Measurements from ENCODE around the gene DDX24.

Gene DDX24

DNA sequence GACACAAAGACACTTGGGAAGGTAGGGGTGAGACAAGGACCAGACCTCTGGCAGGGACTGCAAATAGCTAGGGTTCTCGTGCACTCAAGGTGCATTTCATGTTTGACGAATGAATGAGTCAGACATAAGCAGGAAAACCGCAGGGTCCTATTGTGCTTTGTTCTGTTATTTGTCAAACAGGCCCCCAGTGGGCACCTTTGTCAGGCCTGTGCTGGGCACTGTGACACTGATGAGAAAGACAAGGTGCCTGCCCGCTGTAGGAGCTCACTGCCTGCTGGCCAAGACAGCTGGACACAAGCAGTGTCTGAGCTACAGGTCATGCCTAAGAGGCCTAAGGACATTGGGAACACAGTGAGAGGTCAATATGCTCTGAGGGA, 52.6 kb downstream of the DDX24 start:
- no peak for DNase-seq

- no peak for DNase-seq
Measured at GRCh38 chr14:94027566-94028449, 53.2 kb downstream of the DDX24 start.

DNA sequence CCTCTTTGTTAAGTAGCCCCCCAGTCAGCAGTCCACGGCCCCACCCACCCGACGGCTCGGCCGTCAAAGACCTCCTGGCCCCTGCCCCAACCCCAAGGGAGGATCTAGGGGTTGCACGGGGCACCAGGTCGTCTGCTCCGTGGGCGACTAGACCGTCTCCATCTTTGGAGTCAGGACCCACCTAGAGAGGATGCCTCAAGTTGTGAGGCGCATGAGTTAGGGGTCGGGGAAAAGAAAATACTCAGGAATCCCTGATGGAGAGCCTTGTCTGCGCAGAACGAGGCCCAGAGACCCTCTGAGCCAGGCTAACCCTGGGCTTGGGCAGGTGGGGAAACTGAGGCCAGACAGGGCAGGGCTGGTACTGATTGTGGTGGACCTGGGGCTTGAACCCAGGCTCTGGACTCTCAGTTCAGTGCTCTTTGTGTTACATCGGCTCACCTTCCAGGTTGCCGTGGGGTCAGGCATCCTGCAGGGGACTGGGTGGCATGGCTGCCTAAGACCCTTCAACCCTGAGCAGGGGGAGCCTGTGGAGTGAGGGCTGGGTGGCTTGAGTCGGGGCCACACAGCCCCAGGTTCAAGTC, 54.0 kb downstream of the DDX24 start:
- no peak for DNase-seq

GRCh38 chr14:94026173-94026888, 54.7 kb downstream of the DDX24 start, which contains the start of gene OTUB2:
Gene OTUB2, plus strand, starts transcription at chr14:94026340. Its CDS starts 198 bp downstream, at chr14:94026538.
- peak; percentile 96 to 98 for DNase-seq

DNA sequence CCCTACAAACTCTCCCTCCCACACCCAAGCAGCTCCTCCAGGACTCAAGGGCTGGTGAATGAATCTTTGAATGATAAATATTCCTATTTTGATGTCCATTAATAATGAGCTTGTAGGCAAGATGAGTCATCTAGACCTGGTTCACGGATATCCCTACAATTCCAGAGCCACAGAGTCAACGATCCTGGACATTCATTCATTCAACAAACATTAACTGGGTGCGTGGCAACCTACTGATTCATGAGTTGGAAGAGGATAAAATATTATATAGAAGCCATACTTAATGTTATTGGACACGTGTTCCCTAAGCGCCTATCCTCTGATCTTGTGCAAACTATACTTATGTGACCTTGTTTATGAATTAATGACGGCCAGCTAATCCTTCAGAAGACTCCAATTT, 55.3 kb downstream of the DDX24 start:
- no peak for DNase-seq

DNA sequence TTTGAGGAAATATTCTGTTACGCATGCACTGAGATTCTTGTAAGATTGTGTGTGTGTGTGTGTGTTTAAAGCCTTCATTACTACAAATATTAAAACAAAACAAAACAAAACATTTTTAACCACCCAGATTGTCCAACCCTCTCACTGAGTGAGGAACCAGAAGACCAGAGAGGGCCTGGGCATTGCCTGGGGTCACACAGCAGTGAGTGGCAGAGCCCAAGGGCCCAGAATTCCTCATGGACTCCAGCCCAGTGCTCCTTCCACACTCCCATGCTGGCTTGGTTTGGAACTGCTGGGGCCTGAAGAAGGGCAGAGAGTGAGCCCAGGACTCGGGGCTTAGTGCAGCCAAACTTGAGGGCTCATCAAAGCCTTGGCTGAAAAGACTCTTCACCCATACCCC, 56.5 kb downstream of the DDX24 start:
- DNase-seq = no peak

- no peak for DNase-seq
Measured at GRCh38 chr14:94022532-94023411, 58.2 kb downstream of the DDX24 start.

- no peak for DNase-seq
Measured at GRCh38 chr14:94021416-94022157, 59.4 kb downstream of the DDX24 start.

DNA sequence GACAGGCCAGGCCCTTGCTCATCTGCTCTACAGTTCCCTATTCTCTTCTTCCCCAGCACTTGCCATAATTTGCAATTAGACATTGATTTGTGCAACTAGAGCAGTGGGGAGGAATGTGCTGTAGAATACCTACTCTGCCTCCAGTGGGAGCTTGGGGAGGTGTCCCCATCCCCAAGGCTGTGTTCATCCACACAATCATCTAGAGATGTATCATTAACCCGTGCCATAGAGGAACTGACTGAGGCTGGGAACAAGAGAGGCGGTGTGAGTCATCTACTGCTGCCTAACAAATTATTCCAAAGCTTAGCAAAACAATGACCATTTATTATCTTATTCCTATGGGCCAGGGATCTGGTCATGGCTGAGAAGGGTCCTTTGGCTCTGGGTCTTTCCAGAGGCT, 60.0 kb downstream of the DDX24 start:
- no peak for DNase-seq

- DNase-seq = no peak
Measured at GRCh38 chr14:94020267-94020666, 60.7 kb downstream of the DDX24 start.

GRCh38 chr14:94019329-94019728, 61.7 kb downstream of the DDX24 start:
- no peak for DNase-seq

GRCh38 chr14:94018308-94018707, 62.7 kb downstream of the DDX24 start:
- no peak for DNase-seq

GRCh38 chr14:94016446-94016976, 64.5 kb downstream of the DDX24 start:
- no peak for DNase-seq

- DNase-seq = no peak
Measured at GRCh38 chr14:94015223-94015622, 65.8 kb downstream of the DDX24 start.

- no peak for DNase-seq
Measured at GRCh38 chr14:94014382-94014781, 66.6 kb downstream of the DDX24 start.

GRCh38 chr14:94011795-94012194, 69.2 kb downstream of the DDX24 start:
- no peak for DNase-seq

DNA sequence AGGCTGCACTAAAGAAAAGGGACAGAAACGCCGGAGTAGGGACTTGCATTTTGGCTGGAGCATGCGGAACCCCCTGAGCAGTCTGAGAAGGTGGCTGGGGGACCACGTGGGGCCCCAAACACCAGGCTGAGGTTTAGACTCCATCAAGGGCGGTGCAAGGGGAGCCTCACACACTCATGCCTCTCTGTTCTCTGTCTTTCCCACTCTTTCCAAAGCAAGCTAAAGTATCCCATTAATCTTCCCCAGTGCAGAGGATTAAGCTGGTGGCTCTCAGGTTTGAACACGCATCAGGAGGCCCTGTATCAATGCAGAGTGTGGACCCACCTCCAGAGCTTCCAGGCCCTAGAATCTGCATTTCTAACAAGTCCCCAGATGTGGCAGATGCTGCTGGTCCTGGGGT, 70.4 kb downstream of the DDX24 start:
- DNase-seq = no peak

GRCh38 chr14:94009767-94010166, 71.2 kb downstream of the DDX24 start:
- no peak for DNase-seq

GRCh38 chr14:94008234-94008633, 72.8 kb downstream of the DDX24 start:
- no peak for DNase-seq

- DNase-seq = no peak
Measured at GRCh38 chr14:94005324-94006073, 75.5 kb downstream of the DDX24 start.

DNA sequence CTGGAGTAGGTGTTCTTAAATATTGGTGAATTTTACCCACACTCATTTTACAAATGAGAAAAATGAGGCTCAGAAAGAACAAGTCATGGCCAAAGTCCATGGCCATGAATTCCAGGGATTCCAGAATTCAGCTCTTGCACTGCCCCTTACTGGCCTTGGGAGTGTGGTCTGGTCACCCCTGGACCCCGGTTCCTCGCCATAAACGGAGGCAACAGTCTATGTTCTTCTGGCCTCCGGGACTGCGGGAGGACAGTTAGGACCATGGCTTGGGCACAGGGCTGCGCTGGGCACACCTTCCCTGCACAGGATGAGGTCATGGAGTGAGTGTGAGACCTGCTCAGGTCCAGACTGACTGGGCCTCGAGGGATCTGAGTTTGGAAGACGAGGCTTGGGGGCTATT, 77.0 kb downstream of the DDX24 start:
- DNase-seq = no peak
